ENCODE data around the gene ITPRID2.

The ITPRID2 gene

GRCh38 chr2:181879295-181879694 is 12.2 kb upstream of the ITPRID2 start:
- DNase-seq, result no peak

- no peak for DNase-seq
These were observed 9.1 kb upstream of the ITPRID2 start for GRCh38 chr2:181882246-181883020.

- no peak for DNase-seq
These were observed 6.9 kb upstream of the ITPRID2 start for GRCh38 chr2:181884601-181885000.

GRCh38 chr2:181885096-181885495 is 6.4 kb upstream of the ITPRID2 start:
- no peak for DNase-seq

GRCh38 chr2:181886192-181886591 is 5.3 kb upstream of the ITPRID2 start:
- DNase-seq, result no peak

GRCh38 chr2:181887045-181887444 is 4.5 kb upstream of the ITPRID2 start:
- DNase-seq, result no peak

GRCh38 chr2:181889776-181890175 is 1.8 kb upstream of the ITPRID2 start:
- DNase-seq, result no peak

- no peak for DNase-seq
These were observed 1.3 kb upstream of the ITPRID2 start for GRCh38 chr2:181890271-181890670.

GRCh38 chr2:181891966-181892798 is 652 bp downstream of the ITPRID2 start:
- DNase-seq, result peak in 54 of 56 donors; percentile 18 to 92 (median 78)

GRCh38 chr2:181892799-181893435 is 1.4 kb downstream of the ITPRID2 start:
- no peak for DNase-seq

GRCh38 chr2:181894381-181894780 is 2.9 kb downstream of the ITPRID2 start:
- no peak for DNase-seq

- DNase-seq, result no peak
These were observed 4.3 kb downstream of the ITPRID2 start for GRCh38 chr2:181895818-181896217.

GRCh38 chr2:181896286-181896685 is 4.8 kb downstream of the ITPRID2 start:
- no peak for DNase-seq

GRCh38 chr2:181900007-181900651 is 8.6 kb downstream of the ITPRID2 start:
- DNase-seq, result no peak

- DNase-seq, result no peak
These were observed 11.1 kb downstream of the ITPRID2 start for GRCh38 chr2:181902625-181903024.

GRCh38 chr2:181904022-181904632 is 12.6 kb downstream of the ITPRID2 start:
- no peak for DNase-seq

- DNase-seq, result no peak
These were observed 15.5 kb downstream of the ITPRID2 start for GRCh38 chr2:181907057-181907456.

GRCh38 chr2:181907635-181908034 is 16.1 kb downstream of the ITPRID2 start:
- no peak for DNase-seq

GRCh38 chr2:181910028-181910831 is 18.7 kb downstream of the ITPRID2 start:
- no peak for DNase-seq

GRCh38 chr2:181911830-181912229 is 20.3 kb downstream of the ITPRID2 start:
- DNase-seq, result no peak
